ENCODE measurements around the gene CPA2.
"Not testable (repeated sequence)": the region's sequence is repeated elsewhere in the genome, so short reads cannot be mapped to it uniquely, and the experiment has no call there.

The CPA2 gene

GRCh38 chr7:130309986-130310385 lies 43.3 kb downstream of the CPA2 start:
- no peak for DNase-seq (ENCODE audit: low read depth)

DNA sequence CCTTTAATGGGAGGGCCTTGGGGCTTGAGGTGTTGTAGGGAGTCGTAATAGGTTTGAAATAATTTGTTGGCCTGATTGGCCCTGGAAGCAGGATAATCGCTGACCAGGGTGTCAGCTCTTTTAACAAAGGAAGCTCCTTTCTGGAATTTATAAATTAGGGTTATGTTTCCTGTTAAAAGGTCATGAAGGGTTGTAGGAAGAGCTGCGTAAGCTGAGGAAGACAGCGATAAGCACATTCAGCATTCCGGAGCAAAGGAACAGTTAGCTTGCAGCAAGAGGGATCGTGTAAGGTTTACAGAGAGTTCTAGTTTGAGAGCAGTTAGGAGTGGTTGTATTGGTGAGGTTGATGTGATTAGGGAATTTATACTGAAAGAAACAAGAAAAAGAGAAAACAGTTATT lies 47.6 kb downstream of the CPA2 start:
- DNase-seq (ENCODE audit: low read depth): no peak

DNA sequence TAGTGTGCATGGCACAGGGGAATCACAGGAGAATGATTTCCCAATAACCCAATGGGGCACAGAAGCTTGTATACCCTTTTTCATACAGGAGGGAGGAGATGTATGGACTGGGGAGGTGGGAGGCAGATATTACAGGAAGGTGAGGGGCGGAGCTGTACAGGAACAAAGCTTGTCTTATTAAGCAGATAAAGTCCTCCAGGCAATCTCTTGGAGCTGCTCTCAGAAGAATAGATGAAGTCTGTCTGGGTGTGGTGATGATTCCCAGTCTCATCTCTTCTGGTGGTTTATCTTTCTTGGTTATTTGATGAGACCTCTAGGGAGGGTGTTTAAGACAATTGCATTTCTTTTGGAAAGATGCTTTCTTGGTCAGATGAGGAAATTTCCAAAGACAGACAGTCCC lies 52.9 kb downstream of the CPA2 start:
- DNase-seq (ENCODE audit: low read depth): no peak

DNA sequence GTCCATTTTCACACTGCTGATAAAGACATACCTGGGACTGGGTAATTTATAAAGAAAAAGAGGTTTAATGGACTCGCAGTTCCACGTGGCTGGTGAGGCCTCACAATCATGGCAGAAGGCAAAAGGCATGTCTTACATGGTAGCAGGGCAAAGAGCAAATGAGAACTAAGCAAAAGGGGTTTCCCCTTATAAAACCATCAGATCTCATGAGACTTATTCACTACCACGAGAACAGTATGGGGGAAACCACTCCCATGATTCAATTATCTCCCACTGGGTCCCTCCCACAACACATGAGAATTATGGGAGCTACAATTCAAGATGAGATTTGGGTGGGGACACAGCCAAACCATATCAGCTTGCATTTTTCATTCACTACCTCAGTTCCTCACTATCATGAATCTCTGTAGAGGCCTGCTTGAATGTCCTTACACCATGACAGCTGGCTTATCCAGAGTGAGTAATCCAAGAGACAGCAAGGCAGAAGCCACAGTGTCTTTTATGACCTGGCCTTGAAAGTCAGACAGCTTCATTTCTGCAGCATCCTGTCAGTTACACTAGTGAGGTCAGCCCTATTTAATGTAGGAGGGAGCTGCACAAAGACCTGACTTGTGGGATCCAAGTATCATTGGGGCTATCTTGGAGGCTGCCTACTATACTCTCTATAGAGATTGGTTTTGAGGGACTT lies 55.0 kb downstream of the CPA2 start:
- DNase-seq (ENCODE audit: low read depth): not testable (repeated sequence)

DNA sequence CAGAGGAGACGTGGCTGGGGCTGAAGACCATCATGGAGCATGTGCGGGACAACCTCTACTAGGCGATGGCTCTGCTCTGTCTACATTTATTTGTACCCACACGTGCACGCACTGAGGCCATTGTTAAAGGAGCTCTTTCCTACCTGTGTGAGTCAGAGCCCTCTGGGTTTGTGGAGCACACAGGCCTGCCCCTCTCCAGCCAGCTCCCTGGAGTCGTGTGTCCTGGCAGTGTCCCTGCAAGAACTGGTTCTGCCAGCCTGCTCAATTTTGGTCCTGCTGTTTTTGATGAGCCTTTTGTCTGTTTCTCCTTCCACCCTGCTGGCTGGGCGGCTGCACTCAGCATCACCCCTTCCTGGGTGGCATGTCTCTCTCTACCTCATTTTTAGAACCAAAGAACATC lies 56.0 kb downstream of the CPA2 start:
- DNase-seq (ENCODE audit: low read depth): no peak

DNA sequence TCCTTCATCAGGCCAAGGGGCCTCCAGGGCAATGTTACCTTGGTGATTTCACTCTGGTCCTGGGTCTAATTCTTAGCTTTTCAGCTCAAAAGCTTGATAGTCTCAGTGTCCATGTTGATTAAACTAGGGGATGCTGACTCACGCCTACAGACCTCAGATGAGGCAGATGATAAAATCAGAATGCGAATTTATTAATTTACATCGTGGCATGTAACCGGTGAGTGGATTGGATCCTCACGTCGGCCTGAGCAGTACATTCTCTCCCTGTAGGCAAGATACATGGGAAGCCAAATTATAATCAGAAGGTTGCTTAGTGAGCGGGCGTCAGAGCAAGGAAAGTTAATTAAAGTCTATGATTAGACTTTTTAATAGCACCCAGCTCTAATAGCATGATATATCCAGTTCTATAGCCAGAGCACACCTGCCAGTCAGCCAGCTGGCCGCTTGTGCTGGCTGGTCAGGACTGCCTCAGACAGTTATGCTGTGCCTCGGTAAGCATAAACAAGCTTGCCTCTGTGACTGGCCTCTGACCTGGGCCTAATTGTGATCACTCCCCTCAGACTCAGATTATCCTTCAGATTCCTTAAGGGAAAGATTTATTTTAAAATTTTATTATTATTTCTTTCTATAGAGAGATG lies 57.8 kb downstream of the CPA2 start:
- no peak for DNase-seq (ENCODE audit: low read depth)

GRCh38 chr7:130329681-130330080 lies 63.0 kb downstream of the CPA2 start:
- no peak for DNase-seq (ENCODE audit: low read depth)

- no peak for DNase-seq (ENCODE audit: low read depth)
Measured at GRCh38 chr7:130332259-130333053, 65.8 kb downstream of the CPA2 start.

- DNase-seq (ENCODE audit: low read depth): no peak
Measured at GRCh38 chr7:130333832-130334231, 67.2 kb downstream of the CPA2 start.

GRCh38 chr7:130334274-130334673 lies 67.6 kb downstream of the CPA2 start:
- no peak for DNase-seq (ENCODE audit: low read depth)

- DNase-seq (ENCODE audit: low read depth): no peak
Measured at GRCh38 chr7:130337410-130337971, 70.8 kb downstream of the CPA2 start.

GRCh38 chr7:130338233-130338632 lies 71.6 kb downstream of the CPA2 start:
- DNase-seq (ENCODE audit: low read depth): no peak
